GM21717 (cell line): Measurements from ENCODE around the gene CCDC183.
"Not testable (repeated sequence)": the region's sequence is repeated elsewhere in the genome, so short reads cannot be mapped to it uniquely, and the experiment has no call there.

Experiments used
- ATAC-seq: cut with Tn5 transposase; IDR thresholded peaks from one replicate; pipeline ENCODE4 v1.9.1; 2021; ENCODE audit warnings: mild to moderate bottlenecking, moderate library complexity; ENCODE audit not compliant: unreplicated experiment

Gene CCDC183

GRCh38 chr9:136799079-136799853, 3.1 kb downstream of the CCDC183 start:
- no peak for ATAC-seq

- no peak for ATAC-seq
These were observed 3.9 kb downstream of the CCDC183 start for GRCh38 chr9:136799854-136800657.

- no peak for ATAC-seq
These were observed 6.2 kb downstream of the CCDC183 start for GRCh38 chr9:136802321-136802720.

- ATAC-seq, result not testable (repeated sequence)
These were observed 6.9 kb downstream of the CCDC183 start for GRCh38 chr9:136803009-136803550.

- ATAC-seq, result no peak
These were observed 7.7 kb downstream of the CCDC183 start for GRCh38 chr9:136803551-136804508.

- ATAC-seq, result no peak
These were observed 8.5 kb downstream of the CCDC183 start for GRCh38 chr9:136804509-136805206.

GRCh38 chr9:136805207-136805740, 9.1 kb downstream of the CCDC183 start:
- no peak for ATAC-seq

GRCh38 chr9:136806067-136806466, 9.9 kb downstream of the CCDC183 start:
- ATAC-seq, result no peak

- no peak for ATAC-seq
These were observed 10.6 kb downstream of the CCDC183 start for GRCh38 chr9:136806631-136807201.

GRCh38 chr9:136807281-136808074, 11.3 kb downstream of the CCDC183 start, which contains the start of gene RABL6:
Gene RABL6, plus strand, starts transcription at chr9:136807948. Its CDS starts 249 bp downstream, at chr9:136808197.
- peak; percentile 59 for ATAC-seq

GRCh38 chr9:136808075-136808805, 12.1 kb downstream of the CCDC183 start:
- peak; percentile 18 for ATAC-seq

GRCh38 chr9:136808806-136809158, 12.6 kb downstream of the CCDC183 start:
- ATAC-seq, result no peak

GRCh38 chr9:136814725-136815421, 18.7 kb downstream of the CCDC183 start:
- no peak for ATAC-seq

GRCh38 chr9:136815422-136815782, 19.3 kb downstream of the CCDC183 start:
- no peak for ATAC-seq

- no peak for ATAC-seq
These were observed 25.1 kb downstream of the CCDC183 start for GRCh38 chr9:136820971-136821825.

- no peak for ATAC-seq
These were observed 25.8 kb downstream of the CCDC183 start for GRCh38 chr9:136821826-136822544.
